ENCODE data around the gene PTPN13.
A peak's percentile ranks its signal among the peaks of the same experiment; 100 is the strongest.

Gene PTPN13

DNA sequence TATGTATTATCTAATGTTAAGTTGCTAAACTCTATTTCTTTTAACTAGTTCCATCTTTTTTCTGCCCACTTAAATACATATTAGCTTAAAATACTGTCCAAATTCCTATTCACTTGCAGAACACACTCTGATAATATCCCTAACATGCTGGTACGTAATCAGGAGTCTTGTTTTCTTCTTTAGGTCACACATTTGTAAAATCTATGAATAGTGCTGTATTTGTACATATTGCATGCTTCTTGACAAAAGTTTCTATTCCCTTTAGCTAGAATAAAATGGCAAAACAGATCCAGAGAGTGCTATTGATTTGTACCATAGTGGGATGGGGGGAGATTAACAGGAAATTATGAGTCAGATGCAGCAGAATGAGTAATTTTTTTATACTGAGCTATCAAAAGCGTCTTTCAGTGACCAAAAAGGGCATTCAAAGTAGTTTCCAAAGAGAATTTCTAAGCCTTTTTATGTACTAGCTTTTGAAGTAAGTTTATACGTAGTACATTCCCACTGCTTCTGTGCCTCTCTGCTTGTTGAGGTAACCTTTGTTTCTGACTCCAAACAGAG is 126.5 kb downstream of the PTPN13 start:
- peak; percentile 13 for DNase-seq

DNA sequence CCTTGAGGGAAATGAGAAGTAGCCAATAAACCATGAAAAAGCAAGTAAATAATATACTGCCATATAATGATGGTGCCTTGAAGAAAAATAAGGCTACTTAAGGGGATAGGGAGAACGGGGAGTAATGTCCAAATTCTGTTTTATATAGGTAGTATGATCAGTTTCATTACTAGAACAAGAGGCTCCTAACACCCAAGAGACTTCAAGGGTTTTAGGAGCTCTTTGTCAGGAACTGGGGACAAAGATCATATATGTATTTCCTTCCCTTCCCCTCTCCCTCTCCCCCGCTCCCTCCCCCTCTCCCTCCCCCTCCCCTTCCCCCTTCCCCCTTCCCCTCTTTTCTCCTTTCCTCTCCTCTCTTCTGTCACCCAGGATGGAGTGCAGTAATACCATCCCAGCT is 127.3 kb downstream of the PTPN13 start:
- DNase-seq: no peak

DNA sequence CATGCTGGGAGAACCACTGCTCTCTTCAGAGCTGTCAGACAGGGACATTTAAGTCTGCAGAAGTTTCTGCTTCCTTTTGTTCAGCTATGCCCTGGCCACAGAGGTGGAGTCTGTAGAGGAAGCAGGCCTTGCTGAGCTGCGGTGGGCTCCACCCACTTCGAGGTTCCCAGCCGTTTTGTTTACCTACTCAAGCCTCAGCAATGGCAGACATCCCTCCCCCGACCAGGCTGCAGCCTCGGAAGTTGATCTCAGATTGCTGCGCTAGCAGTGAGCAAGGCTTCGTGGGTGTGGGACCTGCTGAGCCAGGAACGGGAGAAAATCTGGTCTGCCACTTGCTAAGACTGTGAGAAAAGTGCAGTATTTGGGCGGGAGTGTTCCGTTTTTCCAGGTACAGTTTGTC is 136.2 kb downstream of the PTPN13 start:
- DNase-seq: no peak

DNA sequence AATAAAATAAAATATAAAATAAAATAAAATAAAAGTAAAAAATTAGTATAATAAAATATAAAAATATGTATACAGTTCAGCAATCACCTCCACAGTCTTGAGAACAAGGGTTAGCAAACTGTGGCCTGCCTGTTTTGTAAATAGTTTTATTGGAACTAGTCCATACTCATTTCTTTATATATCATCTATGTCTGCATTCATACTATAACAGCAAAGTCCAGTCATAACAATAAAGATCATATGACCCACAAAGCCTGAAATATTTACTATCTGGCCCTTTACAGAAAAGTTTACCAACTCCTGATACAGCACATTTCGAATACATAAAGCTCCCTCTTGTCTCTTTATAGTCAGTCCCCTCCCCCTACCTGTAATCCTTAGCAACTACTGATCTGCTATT is 143.1 kb downstream of the PTPN13 start:
- DNase-seq: no peak

DNA sequence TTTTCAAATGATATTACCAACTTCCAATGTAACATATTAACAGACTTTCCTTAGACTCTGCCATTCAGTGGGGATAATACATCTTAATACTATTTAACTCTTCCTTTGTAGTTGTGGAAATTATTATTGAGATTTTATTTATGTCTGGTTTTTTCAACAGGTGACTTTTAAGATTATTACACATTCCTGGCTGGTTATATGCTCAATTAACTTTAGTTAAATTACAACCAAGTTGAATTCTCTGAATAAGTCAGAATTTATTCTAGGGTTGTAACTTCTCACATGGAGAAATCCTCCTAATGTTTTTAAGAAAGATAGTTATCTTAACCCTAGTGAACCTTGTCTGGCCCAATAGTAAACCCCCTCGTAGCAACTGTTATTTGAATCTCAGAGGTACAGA is 147.7 kb downstream of the PTPN13 start:
- no peak for DNase-seq

DNA sequence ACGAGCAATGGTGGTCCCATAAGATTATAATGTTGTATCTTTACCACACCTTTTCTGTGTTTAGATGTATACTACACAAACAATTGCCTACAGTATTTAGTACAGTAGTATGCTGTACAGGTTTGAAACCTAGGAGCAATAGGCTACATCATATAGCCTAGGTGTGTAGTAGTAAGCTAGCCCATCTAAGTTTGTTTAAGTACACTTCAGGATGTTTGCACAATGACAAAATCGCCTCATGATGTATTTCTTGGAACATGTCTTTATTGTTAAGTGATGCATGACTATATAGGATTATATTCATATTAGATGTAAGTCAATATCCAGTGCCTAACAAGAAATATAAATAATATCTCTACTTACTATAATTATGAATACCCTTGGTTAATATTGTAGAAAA is 150.5 kb downstream of the PTPN13 start:
- no peak for DNase-seq

DNA sequence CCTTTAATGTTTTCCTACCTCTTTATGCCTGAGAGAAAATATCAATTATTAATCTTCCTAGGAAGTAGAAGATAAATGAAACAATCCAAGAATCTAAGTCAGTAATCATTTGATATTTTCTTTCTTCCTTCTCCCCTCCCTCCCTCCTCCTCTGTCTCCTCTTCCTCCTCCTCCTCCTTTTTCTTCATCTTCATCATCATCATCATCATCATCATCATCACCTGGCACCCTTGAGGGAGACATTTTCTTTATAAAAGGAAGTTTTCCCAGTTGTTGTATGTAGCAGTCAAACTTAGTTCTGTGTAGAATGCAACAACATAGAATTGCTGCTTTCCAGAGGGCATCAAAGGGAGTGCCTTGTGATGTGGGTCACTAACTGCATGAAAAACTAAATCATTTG is 155.0 kb downstream of the PTPN13 start:
- no peak for DNase-seq

DNA sequence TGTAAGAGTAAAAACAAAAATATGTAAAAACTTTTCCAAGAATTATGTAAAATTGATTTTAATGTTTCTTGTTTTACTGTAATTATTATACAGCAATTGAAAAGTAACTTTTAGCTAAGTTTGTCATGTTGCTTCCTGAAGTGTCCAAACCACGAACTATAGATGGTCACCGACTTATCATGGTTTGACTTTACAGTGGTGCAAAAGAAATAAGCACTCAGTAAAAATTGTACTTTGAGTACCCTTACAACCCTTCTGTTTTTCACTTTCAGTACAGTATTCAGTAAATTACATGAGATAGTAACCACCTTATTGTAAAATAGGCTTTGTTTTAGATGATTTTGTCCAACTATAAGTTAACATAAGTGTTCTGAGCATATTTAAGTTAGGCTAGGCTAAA is 161.3 kb downstream of the PTPN13 start:
- DNase-seq: no peak

DNA sequence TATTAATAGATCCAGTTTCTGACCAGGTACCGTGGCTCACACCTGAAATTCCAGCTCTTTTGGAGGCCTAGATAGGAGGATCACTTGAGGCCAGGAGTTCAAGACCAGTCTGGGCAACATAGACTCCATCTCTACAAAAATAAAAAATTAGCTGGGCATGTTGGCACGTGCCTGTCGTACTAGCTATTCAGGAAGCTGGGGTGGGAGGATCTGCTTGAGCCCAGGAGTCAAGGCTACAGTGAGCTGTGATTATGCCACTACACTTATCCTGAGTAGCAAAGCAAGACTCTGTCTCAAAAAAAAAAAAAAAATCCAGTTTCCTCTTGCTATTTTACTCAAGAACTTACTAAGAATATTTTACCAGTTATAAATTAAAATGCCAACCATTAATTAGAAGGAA is 163.4 kb downstream of the PTPN13 start:
- no peak for DNase-seq

DNA sequence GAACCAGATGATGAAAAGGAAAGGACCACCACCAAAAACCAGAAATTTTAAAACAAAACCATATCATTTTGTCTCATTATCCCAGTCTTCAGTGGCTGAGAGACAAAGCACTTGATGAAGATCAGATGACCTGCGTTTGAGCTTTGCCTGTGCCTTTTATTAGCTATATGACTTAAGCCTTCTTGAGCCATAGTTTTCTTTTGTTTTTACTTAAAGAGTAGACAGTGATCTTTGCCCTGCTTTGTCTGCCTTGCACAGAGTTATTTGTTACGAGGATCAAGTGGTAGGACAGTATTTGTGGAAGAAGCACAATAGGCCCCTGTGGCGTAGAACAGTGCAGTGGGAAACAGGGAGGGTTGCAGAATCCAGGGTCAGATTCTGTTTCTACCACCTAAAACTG is 165.2 kb downstream of the PTPN13 start:
- DNase-seq: no peak

DNA sequence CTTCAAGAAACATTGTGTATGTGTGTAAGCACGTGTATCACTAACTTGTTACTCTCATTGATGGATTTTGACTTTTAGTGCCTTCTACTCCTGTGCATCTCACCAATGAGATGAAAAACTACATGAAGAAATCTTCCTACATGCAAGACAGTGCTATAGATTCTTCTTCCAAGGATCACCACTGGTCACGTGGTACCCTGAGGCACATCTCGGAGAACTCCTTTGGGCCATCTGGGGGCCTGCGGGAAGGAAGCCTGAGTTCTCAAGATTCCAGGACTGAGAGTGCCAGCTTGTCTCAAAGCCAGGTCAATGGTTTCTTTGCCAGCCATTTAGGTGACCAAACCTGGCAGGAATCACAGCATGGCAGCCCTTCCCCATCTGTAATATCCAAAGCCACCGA is 168.5 kb downstream of the PTPN13 start:
- DNase-seq: no peak

DNA sequence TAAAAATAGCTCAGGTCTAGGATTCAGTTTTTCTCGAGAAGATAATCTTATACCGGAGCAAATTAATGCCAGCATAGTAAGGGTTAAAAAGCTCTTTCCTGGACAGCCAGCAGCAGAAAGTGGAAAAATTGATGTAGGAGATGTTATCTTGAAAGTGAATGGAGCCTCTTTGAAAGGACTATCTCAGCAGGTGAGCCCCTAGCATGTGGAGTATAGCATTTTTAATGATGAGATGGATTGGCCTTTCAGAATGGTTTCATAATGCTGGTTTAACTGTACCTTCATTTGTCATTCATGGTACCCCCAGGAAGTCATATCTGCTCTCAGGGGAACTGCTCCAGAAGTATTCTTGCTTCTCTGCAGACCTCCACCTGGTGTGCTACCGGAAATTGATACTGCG is 175.7 kb downstream of the PTPN13 start:
- no peak for DNase-seq

DNA sequence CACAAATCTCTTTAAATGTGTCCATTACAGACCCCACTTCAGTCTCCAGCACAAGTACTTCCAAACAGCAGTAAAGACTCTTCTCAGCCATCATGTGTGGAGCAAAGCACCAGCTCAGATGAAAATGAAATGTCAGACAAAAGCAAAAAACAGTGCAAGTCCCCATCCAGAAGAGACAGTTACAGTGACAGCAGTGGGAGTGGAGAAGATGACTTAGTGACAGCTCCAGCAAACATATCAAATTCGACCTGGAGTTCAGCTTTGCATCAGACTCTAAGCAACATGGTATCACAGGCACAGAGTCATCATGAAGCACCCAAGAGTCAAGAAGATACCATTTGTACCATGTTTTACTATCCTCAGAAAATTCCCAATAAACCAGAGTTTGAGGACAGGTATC is 177.0 kb downstream of the PTPN13 start:
- DNase-seq: no peak

DNA sequence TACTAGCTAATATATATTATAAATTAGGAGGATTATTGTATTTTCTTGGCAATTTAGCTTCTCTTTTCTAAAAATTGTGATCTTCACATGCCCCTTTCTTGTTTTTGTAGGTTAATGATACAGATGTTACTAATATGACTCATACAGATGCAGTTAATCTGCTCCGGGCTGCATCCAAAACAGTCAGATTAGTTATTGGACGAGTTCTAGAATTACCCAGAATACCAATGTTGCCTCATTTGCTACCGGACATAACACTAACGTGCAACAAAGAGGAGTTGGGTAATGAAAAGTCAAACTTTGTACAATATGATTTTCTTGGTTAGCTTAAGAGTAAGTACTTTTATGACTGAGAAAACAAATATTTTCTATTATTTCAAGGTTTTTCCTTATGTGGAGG is 180.9 kb downstream of the PTPN13 start:
- no peak for DNase-seq

DNA sequence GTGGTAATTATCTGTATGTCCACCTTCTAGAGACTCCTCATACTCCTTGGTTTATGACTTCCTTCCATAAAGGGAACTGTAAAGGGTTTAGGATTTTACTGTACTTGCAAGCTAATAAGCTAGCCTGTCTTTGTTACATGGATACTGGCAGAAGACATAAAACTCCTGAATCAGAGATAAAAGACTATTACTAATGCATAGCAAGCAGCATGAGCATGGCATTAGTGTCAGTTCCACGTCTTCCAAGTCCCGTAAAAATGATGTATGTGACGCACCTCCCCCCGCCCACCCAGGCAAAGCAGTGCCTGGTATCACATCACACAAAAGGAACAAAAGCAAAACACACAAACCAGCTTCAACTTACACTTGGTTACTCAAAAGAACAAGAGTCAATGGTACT is 184.1 kb downstream of the PTPN13 start:
- DNase-seq: no peak

DNA sequence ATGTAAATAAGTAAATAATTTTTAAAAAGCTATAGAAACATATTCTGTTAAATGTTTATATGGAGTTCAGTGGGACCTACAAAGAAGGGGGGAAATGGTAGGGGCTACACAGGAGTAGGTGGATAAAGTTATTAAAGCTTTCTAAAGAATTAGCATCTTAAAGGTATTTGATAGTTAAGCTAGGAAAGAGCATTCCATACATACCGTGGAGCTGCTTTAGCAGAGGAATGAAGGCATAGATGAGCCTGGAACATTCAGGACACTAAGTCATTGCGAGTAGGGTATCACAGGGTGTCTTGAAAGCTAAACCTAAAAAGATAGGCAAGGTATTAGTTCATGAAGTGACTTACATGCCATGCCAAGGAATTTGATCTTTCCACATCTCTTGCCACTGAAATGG is 194.7 kb downstream of the PTPN13 start:
- DNase-seq: no peak

DNA sequence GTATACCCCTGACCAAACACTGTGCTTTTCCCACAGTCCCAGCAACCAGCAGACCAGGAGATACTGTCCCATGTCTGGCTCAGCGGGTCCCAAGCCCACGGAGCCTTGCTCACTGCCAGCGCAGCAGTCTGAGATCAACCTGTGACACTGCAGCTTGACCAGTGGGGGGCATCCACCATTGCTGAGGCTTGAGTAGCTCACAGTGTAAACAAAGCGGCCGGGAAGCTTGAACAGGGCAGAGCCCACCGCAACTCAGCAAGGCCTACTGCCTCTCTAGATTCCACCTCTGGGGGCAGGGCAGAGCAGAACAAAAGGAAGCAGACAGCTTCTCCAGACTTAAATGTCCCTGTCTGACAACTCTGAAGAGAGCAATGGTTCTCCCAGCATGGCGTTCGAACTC is 197.0 kb downstream of the PTPN13 start:
- DNase-seq: no peak

DNA sequence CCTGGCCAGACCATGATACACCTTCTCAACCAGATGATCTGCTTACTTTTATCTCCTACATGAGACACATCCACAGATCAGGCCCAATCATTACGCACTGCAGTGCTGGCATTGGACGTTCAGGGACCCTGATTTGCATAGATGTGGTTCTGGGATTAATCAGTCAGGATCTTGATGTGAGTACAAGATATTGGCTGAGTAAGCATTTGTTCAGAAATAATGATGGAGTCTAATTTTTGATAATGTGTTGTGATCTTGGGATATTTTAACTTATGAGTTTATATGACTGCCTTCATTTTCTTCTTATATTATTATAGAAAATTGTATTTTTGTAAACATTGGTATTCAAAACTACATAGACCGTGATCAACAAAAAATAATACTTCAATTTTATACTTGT is 215.7 kb downstream of the PTPN13 start:
- DNase-seq: no peak

DNA sequence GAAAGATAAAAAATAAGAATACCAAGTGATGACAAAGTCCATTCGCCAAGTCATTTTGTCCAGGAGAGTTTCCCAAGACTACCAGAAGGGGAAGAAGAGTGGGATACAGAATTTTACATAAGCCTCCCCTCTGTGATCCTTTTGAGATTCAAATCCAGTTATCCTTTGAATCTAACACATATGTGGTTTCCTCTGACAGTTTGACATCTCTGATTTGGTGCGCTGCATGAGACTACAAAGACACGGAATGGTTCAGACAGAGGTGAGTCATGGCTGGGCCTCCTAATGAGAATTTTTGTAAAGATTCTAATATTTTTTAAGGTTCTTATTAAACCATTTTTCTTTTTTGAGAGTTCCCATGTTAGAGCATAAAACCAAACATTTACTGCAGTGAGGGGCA is 216.7 kb downstream of the PTPN13 start:
- DNase-seq: no peak

DNA sequence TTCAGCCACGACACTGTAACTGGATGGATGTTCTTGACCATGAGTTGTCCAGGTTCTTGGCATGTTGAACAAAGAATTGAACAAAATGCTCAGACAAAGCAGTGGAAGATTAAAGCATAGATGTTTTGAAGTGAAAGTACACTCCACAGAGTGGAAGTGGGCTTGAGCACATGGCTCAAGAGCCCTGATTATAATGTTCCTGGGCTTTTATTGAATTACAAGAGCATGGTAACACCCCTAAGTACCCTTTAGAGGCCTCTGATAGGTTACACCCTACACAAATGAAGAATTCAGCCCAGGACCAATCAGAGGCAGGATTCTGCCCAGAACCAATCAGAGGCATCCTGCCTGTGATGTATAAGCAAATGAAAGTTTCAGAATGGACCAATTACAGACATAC is 221.5 kb downstream of the PTPN13 start:
- no peak for DNase-seq

DNA sequence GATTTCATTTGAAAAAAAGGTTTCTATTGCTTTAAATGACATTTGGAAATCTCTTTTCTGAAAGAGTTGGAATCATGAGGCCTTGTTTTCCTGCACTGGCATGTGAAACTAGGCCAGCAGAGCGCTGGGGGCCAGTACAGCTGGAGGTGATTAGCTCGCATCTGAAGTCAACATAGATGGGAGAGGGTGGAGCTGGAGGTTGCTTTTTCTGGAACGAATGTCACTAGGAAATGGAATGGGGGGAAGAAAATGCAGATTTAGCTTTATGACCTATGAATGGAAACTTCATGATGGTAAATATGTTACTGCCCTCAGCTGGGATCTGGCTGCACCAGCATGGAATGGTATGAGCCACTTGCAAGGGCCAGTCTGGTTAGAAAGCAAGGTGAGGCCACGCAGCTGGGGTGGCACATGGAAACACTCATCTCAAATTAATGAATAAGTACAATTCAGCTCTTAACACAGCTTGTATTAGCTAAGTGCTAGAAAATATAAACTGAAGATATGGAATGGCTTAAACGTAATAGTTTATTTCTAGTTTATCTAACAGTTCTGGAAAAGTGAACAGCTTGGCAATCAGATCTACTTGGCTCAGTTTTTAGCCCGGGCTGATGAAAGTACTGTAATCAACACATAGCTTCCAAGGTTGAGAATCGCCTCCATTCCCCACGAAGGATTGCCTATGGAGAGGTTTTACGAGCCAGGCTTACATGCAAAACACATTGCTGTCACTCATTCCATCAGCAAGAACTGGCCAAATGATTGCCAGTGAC is 222.6 kb downstream of the PTPN13 start:
- peak; percentile 80 for DNase-seq

DNA sequence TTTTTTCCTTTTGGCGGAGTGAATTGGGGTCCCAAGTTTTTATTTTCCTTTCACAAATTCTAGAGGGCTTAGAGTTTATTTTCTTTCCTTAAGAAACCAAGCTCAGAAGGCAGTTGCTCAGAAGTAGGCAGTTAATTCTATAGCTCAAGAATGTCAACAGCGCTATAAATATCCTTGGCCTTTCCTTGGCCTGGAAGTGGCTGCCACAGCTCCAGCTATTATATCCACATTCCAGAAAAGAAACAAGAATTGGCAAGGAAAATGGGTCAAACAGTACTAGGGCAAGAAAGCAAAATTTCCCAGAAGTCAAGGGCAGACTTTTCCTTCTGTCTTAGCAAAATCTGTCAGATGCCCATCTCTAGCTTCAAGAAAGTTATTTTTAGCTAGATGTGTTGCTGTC is 224.1 kb downstream of the PTPN13 start:
- DNase-seq: peak; percentile 73

DNA sequence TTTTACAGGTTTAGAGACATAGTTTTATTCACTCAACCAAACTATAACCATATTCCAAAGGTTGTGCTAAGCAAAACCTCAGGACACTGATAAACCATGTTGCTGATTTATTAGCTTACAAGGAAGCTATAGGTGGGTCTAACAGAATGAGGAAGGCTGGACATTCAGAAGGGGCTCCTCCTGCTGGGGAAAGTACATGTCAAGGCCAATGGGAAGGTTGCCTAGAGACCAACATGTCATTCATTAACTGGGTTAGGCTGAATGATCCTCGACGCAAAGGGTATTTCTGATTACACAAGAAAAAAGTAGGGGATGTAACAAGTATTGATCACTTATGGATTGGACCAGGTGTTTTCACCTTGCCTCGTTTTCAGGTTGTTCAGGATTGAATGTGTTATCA is 224.7 kb downstream of the PTPN13 start:
- no peak for DNase-seq

DNA sequence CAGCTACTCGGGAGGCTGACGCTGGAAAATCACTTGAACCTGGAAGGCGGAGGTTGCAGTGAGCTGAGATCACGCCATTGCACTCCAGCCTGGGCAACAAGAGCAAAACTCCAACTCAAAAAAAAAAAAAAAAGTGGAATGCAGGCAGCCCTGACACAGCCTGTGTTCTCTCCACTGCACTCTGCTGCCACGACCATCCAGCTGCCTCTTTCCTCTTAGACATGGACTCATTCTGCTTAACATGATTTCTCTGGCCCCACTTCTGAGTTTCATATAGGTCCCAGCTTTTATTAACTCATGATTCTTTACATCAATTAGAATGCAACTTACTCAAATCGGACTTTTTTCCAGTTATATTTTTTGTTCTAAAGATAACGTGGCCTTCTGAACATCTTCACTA is 225.4 kb downstream of the PTPN13 start:
- no peak for DNase-seq

DNA sequence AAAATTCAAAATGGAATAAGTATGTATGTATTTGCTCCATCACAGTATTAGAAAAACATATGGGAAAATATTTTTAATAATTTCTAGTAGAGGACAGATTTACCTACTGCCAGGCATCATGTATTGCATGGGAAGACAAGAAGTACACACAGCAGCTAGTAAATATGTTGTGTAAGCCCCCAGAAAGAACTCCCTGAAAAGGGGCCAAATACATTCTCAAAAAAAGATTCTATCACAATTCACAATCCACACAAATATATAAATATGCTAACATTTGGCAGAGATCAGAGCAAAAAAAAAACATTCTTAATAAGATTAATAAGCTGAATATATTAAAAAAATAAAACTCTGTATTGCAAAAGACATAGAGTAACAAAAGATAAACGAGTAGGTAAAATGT is 227.0 kb downstream of the PTPN13 start:
- no peak for DNase-seq
